ENCODE results near the gene MACROD2.
"Not testable (repeated sequence)": the region's sequence is repeated elsewhere in the genome, so short reads cannot be mapped to it uniquely, and the experiment has no call there.

Gene MACROD2

DNA sequence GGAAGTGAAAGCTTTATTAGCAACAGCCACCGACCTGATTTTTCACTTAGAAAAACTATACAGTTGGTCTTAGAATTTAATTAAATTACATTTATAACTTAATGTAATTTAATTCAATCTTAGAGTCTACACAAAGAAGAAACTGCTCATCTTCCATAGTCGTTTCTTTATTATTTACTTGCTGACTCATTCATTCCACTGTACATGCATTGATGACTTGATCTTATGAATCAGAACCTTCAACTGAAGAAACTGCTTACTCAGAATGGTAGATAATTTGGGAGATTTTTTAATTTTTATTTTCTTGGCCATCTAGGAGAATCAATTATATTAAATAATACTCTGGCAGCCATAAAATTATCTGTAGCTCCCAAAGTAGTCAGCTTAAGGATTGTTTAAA, 1363.7 kb downstream of the MACROD2 start:
- no peaks in the 10 kb centered on the region for H3K27me3 Mint-ChIP-seq (ENCODE audit: low read depth)
- peaks cover 6% of the 10 kb centered on the region for H3K9me3 Mint-ChIP-seq
- no peak overlapping the region for H3K27ac Mint-ChIP-seq
- H3K36me3 Mint-ChIP-seq (ENCODE audit: low read depth) = no peaks in the 10 kb centered on the region
- no peak overlapping the region for H3K4me3 Mint-ChIP-seq
- H3K4me1 Mint-ChIP-seq (ENCODE audit: low read depth) = no peaks in the 10 kb centered on the region

- Mint-ChIP-seq H3K4me1 (ENCODE audit: low read depth) (no peaks in the 10 kb centered on the region), H3K27me3 (ENCODE audit: low read depth) (no peaks in the 10 kb centered on the region), H3K4me3 (no peak overlapping the region), H3K36me3 (ENCODE audit: low read depth) (no peaks in the 10 kb centered on the region), H3K9me3 (peaks cover 6% of the 10 kb centered on the region), H3K27ac (no peak overlapping the region)
Measured at GRCh38 chr20:15362849-15363248, 1367.5 kb downstream of the MACROD2 start.

- Mint-ChIP-seq H3K9me3 (peaks cover 4% of the 10 kb centered on the region), H3K36me3 (ENCODE audit: low read depth) (no peaks in the 10 kb centered on the region), H3K4me3 (no peak overlapping the region), H3K27me3 (ENCODE audit: low read depth) (no peaks in the 10 kb centered on the region), H3K4me1 (ENCODE audit: low read depth) (no peaks in the 10 kb centered on the region), H3K27ac (no peak overlapping the region)
Measured at GRCh38 chr20:15364781-15365180, 1369.5 kb downstream of the MACROD2 start.

DNA sequence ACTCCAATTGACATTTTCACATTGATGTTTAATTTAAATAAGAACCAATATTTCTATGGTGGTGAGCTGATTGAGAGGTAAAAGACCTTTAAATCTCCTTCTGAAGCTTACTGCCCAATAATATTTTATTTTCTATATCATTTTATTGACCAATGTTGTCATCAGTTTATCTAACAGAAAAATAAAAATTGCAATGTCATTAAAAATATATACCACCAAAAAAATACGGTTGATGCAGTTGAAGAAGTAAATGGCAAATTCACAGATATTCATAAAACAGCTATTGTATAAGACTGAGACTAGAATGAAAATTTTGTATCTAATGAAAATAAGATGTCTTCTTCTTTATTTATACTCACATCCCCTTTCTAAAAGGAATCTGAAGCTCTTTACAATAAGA, 1375.1 kb downstream of the MACROD2 start:
- peaks cover 4% of the 10 kb centered on the region for H3K9me3 Mint-ChIP-seq
- H3K4me1 Mint-ChIP-seq (ENCODE audit: low read depth) = no peaks in the 10 kb centered on the region
- no peak overlapping the region for H3K4me3 Mint-ChIP-seq
- no peaks in the 10 kb centered on the region for H3K27me3 Mint-ChIP-seq (ENCODE audit: low read depth)
- H3K36me3 Mint-ChIP-seq (ENCODE audit: low read depth) = no peaks in the 10 kb centered on the region
- no peak overlapping the region for H3K27ac Mint-ChIP-seq

DNA sequence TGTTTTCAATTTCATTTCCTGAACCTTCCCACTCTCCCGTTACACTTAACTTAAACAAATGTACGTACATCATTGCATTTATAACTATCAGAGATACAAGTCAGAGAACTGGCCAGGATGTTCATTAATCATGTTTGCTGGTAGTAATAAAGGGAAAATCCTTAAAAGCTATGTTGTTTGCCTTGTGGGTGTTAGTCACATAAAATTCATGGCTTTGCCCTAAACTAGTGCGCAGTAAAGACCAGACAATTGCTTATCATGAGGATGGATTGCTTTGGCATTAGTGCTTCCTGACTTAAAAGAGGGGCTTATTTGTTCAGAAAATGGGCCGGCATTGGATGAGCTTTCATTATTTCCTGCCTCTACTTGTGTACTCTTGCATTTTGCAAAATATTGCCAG, 1379.4 kb downstream of the MACROD2 start:
- no peaks in the 10 kb centered on the region for H3K36me3 Mint-ChIP-seq (ENCODE audit: low read depth)
- no peaks in the 10 kb centered on the region for H3K27me3 Mint-ChIP-seq (ENCODE audit: low read depth)
- H3K27ac Mint-ChIP-seq = no peak overlapping the region
- H3K4me1 Mint-ChIP-seq (ENCODE audit: low read depth) = no peaks in the 10 kb centered on the region
- H3K4me3 Mint-ChIP-seq = no peak overlapping the region
- H3K9me3 Mint-ChIP-seq = peaks cover 5% of the 10 kb centered on the region

- peaks cover 5% of the 10 kb centered on the region for H3K9me3 Mint-ChIP-seq
- H3K4me1 Mint-ChIP-seq (ENCODE audit: low read depth) = no peaks in the 10 kb centered on the region
- no peak overlapping the region for H3K4me3 Mint-ChIP-seq
- no peak overlapping the region for H3K27ac Mint-ChIP-seq
- H3K36me3 Mint-ChIP-seq (ENCODE audit: low read depth) = no peaks in the 10 kb centered on the region
- no peaks in the 10 kb centered on the region for H3K27me3 Mint-ChIP-seq (ENCODE audit: low read depth)
Measured at GRCh38 chr20:15375836-15376235, 1380.5 kb downstream of the MACROD2 start.

DNA sequence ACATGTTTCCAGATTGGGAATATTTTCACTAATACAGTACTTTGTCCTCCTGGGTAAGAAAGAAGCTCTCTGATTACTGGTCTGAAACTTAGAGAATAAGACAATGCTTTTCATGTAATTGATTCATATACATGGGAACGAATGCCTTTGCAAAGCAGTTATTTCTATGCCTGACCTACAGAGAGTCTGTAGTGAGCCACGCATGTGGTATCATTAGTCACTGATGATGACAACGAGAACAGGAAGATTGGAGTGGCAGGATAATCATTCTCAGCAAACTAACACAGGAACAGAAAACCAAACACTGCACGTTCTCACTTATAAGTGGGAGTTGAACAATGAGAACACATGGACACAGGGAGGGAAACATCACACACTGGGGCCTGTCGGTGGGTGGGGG, 1382.3 kb downstream of the MACROD2 start:
- H3K9me3 Mint-ChIP-seq, H3K27ac Mint-ChIP-seq: not testable (repeated sequence)

DNA sequence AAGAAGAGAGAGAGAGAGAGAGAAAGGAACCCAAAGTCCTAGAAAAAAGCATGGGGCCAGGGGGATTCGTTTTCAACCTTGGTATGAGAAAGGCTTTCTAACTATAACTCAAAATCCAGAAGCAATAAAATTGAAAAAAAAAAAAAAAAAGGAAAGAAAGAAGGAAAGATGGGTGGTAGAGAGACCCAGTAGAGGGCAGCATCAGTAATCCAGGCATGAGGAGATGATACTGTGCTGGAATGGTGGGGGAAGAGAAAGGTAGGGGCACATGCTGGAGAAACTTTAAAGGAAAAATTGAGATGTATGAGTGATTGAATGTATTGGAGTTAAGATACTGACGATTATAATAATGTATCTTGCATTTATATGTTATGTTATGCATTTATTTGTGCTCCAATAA, 1382.8 kb downstream of the MACROD2 start:
- no peak overlapping the region for H3K27ac Mint-ChIP-seq
- H3K27me3 Mint-ChIP-seq (ENCODE audit: low read depth) = no peaks in the 10 kb centered on the region
- no peaks in the 10 kb centered on the region for H3K4me1 Mint-ChIP-seq (ENCODE audit: low read depth)
- H3K36me3 Mint-ChIP-seq (ENCODE audit: low read depth) = no peaks in the 10 kb centered on the region
- H3K9me3 Mint-ChIP-seq = peaks cover 5% of the 10 kb centered on the region
- no peak overlapping the region for H3K4me3 Mint-ChIP-seq

More for the DNA sequence above, 1382.3 kb downstream of the MACROD2 start:
- not testable (repeated sequence) for H3K36me3 Mint-ChIP-seq (ENCODE audit: low read depth); H3K27me3 Mint-ChIP-seq (ENCODE audit: low read depth); H3K4me3 Mint-ChIP-seq; H3K4me1 Mint-ChIP-seq (ENCODE audit: low read depth)

DNA sequence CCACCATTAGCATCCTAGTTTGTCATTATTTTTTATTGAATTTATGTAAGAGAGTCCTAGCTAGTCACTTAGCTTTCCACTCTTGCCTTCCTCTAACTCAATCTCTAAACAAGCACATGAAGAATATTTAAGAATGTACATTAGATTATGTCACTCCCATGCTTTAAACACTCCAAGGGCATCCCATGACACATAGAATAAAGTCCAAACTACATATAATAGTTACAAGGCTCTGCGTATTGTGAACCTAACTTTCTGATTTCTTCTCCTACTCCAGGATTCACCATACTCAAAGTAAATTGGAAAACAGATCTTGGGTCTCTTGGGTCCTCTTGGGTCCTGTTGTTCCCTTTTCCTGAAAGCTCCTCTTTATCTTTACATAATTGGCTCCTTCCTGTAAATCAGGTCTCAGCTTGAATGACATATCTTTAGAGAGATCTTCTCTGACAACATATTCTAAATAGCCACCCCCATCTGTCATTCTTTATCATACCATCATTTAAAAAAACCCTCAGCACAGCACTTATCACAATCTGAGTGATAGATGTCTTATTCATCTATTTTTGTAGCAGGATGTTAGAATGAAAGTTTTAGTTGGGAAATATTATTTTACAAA, 1384.5 kb downstream of the MACROD2 start:
- no peak overlapping the region for H3K4me3 Mint-ChIP-seq
- peaks cover 5% of the 10 kb centered on the region for H3K9me3 Mint-ChIP-seq
- no peaks in the 10 kb centered on the region for H3K4me1 Mint-ChIP-seq (ENCODE audit: low read depth)
- H3K27me3 Mint-ChIP-seq (ENCODE audit: low read depth) = no peaks in the 10 kb centered on the region
- H3K27ac Mint-ChIP-seq = no peak overlapping the region
- no peaks in the 10 kb centered on the region for H3K36me3 Mint-ChIP-seq (ENCODE audit: low read depth)

- no peak overlapping the region for H3K4me3 Mint-ChIP-seq
- no peaks in the 10 kb centered on the region for H3K4me1 Mint-ChIP-seq (ENCODE audit: low read depth)
- no peak overlapping the region for H3K27ac Mint-ChIP-seq
- no peaks in the 10 kb centered on the region for H3K27me3 Mint-ChIP-seq (ENCODE audit: low read depth)
- peaks cover 5% of the 10 kb centered on the region for H3K9me3 Mint-ChIP-seq
- H3K36me3 Mint-ChIP-seq (ENCODE audit: low read depth) = no peaks in the 10 kb centered on the region
Measured at GRCh38 chr20:15380770-15381169, 1385.5 kb downstream of the MACROD2 start.

DNA sequence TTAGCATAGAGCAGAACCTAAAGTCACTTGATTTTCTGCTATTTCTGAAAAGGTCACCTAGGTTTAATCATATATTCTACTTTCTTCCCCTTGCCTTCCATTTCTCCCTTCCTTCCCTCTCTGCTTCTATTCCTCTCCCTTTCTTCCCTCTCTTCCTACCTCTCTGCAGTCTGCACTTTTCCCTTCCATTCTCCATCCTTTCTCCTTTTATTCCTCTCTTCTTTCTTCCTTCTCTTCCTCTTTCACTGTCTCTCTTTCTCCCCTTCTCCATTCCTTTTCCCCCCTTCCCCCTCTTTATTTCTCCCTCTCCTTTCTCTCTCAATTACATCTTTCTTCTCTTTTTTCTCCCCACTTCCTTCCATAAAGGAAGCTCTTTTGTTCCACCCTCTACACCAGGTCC, 1391.9 kb downstream of the MACROD2 start:
- H3K4me3 Mint-ChIP-seq = no peak overlapping the region
- no peaks in the 10 kb centered on the region for H3K27me3 Mint-ChIP-seq (ENCODE audit: low read depth)
- H3K27ac Mint-ChIP-seq = no peak overlapping the region
- H3K4me1 Mint-ChIP-seq (ENCODE audit: low read depth) = no peaks in the 10 kb centered on the region
- peaks cover 12% of the 10 kb centered on the region for H3K9me3 Mint-ChIP-seq
- H3K36me3 Mint-ChIP-seq (ENCODE audit: low read depth) = no peaks in the 10 kb centered on the region

- Mint-ChIP-seq H3K36me3 (ENCODE audit: low read depth) (no peaks in the 10 kb centered on the region), H3K27ac (no peak overlapping the region), H3K4me3 (no peak overlapping the region), H3K9me3 (peaks cover 20% of the 10 kb centered on the region), H3K27me3 (ENCODE audit: low read depth) (no peaks in the 10 kb centered on the region), H3K4me1 (ENCODE audit: low read depth) (no peaks in the 10 kb centered on the region)
Measured at GRCh38 chr20:15395457-15395856, 1400.1 kb downstream of the MACROD2 start.

GRCh38 chr20:15396026-15396425, 1400.7 kb downstream of the MACROD2 start:
- H3K36me3 Mint-ChIP-seq (ENCODE audit: low read depth) = no peaks in the 10 kb centered on the region
- no peaks in the 10 kb centered on the region for H3K27me3 Mint-ChIP-seq (ENCODE audit: low read depth)
- no peak overlapping the region for H3K4me3 Mint-ChIP-seq
- H3K27ac Mint-ChIP-seq = no peak overlapping the region
- H3K4me1 Mint-ChIP-seq (ENCODE audit: low read depth) = no peaks in the 10 kb centered on the region
- H3K9me3 Mint-ChIP-seq = peaks cover 20% of the 10 kb centered on the region

DNA sequence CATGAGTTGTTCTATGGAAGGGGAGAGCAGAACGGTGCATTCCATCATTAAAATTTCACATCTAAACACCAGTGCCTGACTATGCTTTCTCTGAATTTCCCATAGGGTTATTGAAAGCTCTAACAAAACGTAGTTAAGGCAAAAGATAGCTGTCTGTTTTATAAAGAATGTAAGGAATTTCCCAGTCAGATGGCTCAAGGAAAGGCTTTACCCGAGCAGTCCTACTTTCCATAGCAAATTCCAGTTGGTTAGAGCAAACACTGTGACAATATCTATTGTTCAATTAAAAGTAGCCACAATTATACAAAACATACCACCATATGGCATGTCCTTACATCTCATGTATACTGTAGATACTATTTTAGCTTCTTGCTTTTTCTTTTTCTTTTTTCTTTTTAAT, 1401.6 kb downstream of the MACROD2 start:
- no peaks in the 10 kb centered on the region for H3K27me3 Mint-ChIP-seq (ENCODE audit: low read depth)
- H3K4me1 Mint-ChIP-seq (ENCODE audit: low read depth) = no peaks in the 10 kb centered on the region
- no peaks in the 10 kb centered on the region for H3K36me3 Mint-ChIP-seq (ENCODE audit: low read depth)
- H3K27ac Mint-ChIP-seq = no peak overlapping the region
- H3K4me3 Mint-ChIP-seq = no peak overlapping the region
- H3K9me3 Mint-ChIP-seq = peaks cover 20% of the 10 kb centered on the region

- Mint-ChIP-seq H3K4me3 (no peak overlapping the region), H3K27ac (no peak overlapping the region), H3K4me1 (ENCODE audit: low read depth) (no peaks in the 10 kb centered on the region), H3K36me3 (ENCODE audit: low read depth) (no peaks in the 10 kb centered on the region), H3K27me3 (ENCODE audit: low read depth) (no peaks in the 10 kb centered on the region), H3K9me3 (peaks cover 16% of the 10 kb centered on the region)
Measured at GRCh38 chr20:15399781-15400180, 1404.5 kb downstream of the MACROD2 start.

- Mint-ChIP-seq H3K9me3 (peaks cover 24% of the 10 kb centered on the region), H3K36me3 (ENCODE audit: low read depth) (no peaks in the 10 kb centered on the region), H3K27me3 (ENCODE audit: low read depth) (no peaks in the 10 kb centered on the region), H3K4me3 (no peak overlapping the region), H3K27ac (no peak overlapping the region), H3K4me1 (ENCODE audit: low read depth) (no peaks in the 10 kb centered on the region)
Measured at GRCh38 chr20:15406072-15406471, 1410.8 kb downstream of the MACROD2 start.
